IMR-90 (cell line): ENCODE data around the gene C13orf46. TPM values are rescaled to one million over a fixed set of nuclear protein-coding genes. Genes with fewer than 3 reads are reported as not detected.
A peak's percentile ranks its signal among the peaks of the same experiment; 100 is the strongest.

Source experiments
- ATAC-seq: fragments of 200-7000 bp; cut with Tn5 transposase; 2 replicates; pipeline ENCODE4 v1.9.1; 2020; ENCODE audit warnings: low read depth, mild to moderate bottlenecking, moderate library complexity
- BruUV-seq: library from RNA; stranded (reverse); fragments of 400-500 nt; replicated peaks from 2 replicates; lab custom pipeline; 2021; lab: Mats Ljungman, UMichigan
- CTCF ChIA-PET: fragments of 300-600 bp; formaldehyde crosslinking; extraction: SDS; loops from one replicate; lab custom pipeline; 2021; ENCODE audit warnings: antibody characterized with exemption; lab: Yijun Ruan, JAX
- POLR2A ChIA-PET: fragments of 300-600 bp; sonication (Branson Sonifier 250); formaldehyde crosslinking; loops from one replicate; lab custom pipeline; 2022; ENCODE audit warnings: antibody characterized with exemption; ENCODE audit not compliant: unreplicated experiment; lab: Charles Lee
- DNase-seq: peaks from one replicate; pipeline ENCODE4 v3.0.0; 2013
- H2AFZ ChIP-seq: replicated peaks from 2 replicates; pipeline ENCODE3; 2013; ENCODE audit warnings: low read length, mild to moderate bottlenecking; ENCODE audit not compliant: poor library complexity
- H2AK5ac ChIP-seq: 2 replicates; pipeline ENCODE4 v1.6.1; 2013; ENCODE audit warnings: low read depth, low read length, inconsistent platforms
- H2AK9ac ChIP-seq: replicated peaks from 2 replicates; pipeline ENCODE3; 2013; ENCODE audit warnings: mild to moderate bottlenecking, low read depth, low read length, moderate library complexity; ENCODE audit not compliant: poor library complexity
- H2BK120ac ChIP-seq: 2 replicates; pipeline ENCODE4 v1.6.1; 2013; ENCODE audit warnings: low read depth, low read length, inconsistent platforms
- H2BK15ac ChIP-seq: 3 replicates; pipeline ENCODE4 v1.6.1; 2013; ENCODE audit warnings: low read depth, low read length, inconsistent platforms
- H2BK20ac ChIP-seq: 2 replicates; pipeline ENCODE4 v1.6.1; 2013; ENCODE audit warnings: low read depth, mild to moderate bottlenecking, inconsistent platforms, low read length, moderate library complexity
- H2BK5ac ChIP-seq: 2 replicates; pipeline ENCODE4 v1.6.1; 2013; ENCODE audit warnings: mild to moderate bottlenecking, low read depth, low read length, inconsistent platforms; ENCODE audit not compliant: poor library complexity, severe bottlenecking
- H3K14ac ChIP-seq: replicated peaks from 2 replicates; pipeline ENCODE4 v1.6.1; 2013; ENCODE audit warnings: low read depth, low read length, inconsistent platforms
- H3K18ac ChIP-seq: 2 replicates; pipeline ENCODE4 v1.6.1; 2013; ENCODE audit warnings: low read depth, low read length, control low read depth
- H3K23ac ChIP-seq: 2 replicates; pipeline ENCODE4 v1.6.1; 2013; ENCODE audit warnings: low read depth, low read length, inconsistent platforms
- H3K27ac ChIP-seq: 2 replicates; pipeline ENCODE4 v1.5.1; 2013; ENCODE audit warnings: mild to moderate bottlenecking, control low read depth, low read length; ENCODE audit not compliant: insufficient read depth
- H3K27me3 ChIP-seq: 2 replicates; pipeline ENCODE4 v1.6.1; 2013; ENCODE audit warnings: low read length; ENCODE audit not compliant: control insufficient read depth, insufficient read depth
- H3K36me3 ChIP-seq: 2 replicates; pipeline ENCODE4 v1.6.1; 2013; ENCODE audit warnings: low read length, mixed read lengths; ENCODE audit not compliant: control insufficient read depth, insufficient read depth
- H3K4ac ChIP-seq: 2 replicates; pipeline ENCODE4 v1.6.1; 2013; ENCODE audit warnings: low read depth, low read length, inconsistent platforms
- H3K4me1 ChIP-seq: 2 replicates; pipeline ENCODE4 v1.6.1; 2013; ENCODE audit warnings: low read length, mixed read lengths; ENCODE audit not compliant: control insufficient read depth, insufficient read depth
- H3K4me2 ChIP-seq: 2 replicates; pipeline ENCODE4 v1.6.1; 2013; ENCODE audit warnings: low read depth, mild to moderate bottlenecking, control low read depth, low read length, moderate library complexity
- H3K4me3 ChIP-seq: 2 replicates; pipeline ENCODE4 v1.5.1; 2013; ENCODE audit warnings: low read depth, mild to moderate bottlenecking, control low read depth, low read length, moderate library complexity; ENCODE audit not compliant: insufficient read depth
- H3K56ac ChIP-seq: 2 replicates; pipeline ENCODE4 v1.6.1; 2013; ENCODE audit warnings: low read length, inconsistent platforms; ENCODE audit not compliant: insufficient read depth; ENCODE audit errors: extremely low read depth
- H3K79me1 ChIP-seq, 2 experiments: 2 replicates each; pipeline ENCODE4 v1.6.1; 2013; ENCODE audit warnings: low read length in 2 of 2, inconsistent platforms in 1 of 2, low read depth in 1 of 2
- H3K9ac ChIP-seq: 2 replicates; pipeline ENCODE4 v1.6.1; 2013; ENCODE audit warnings: low read depth, low read length, control low read depth
- H3K9me1 ChIP-seq: 2 replicates; pipeline ENCODE4 v1.6.1; 2013; ENCODE audit warnings: low read length, inconsistent platforms; ENCODE audit not compliant: insufficient read depth
- H3K9me3 ChIP-seq: 2 replicates; pipeline ENCODE4 v1.6.1; 2013; ENCODE audit warnings: low read length; ENCODE audit not compliant: control insufficient read depth, insufficient read depth
- H4K20me1 ChIP-seq: 2 replicates; pipeline ENCODE4 v1.6.1; 2013; ENCODE audit warnings: low read length, inconsistent platforms; ENCODE audit not compliant: insufficient read depth
- H4K5ac ChIP-seq: 2 replicates; pipeline ENCODE4 v1.6.1; 2013; ENCODE audit warnings: mild to moderate bottlenecking, low read depth, low read length, control low read depth
- H4K8ac ChIP-seq, 2 experiments: 2 replicates each; pipeline ENCODE4 v1.6.1; 2013; ENCODE audit warnings: low read depth in 2 of 2, low read length in 2 of 2, control low read depth in 1 of 2, inconsistent platforms in 1 of 2
- H4K91ac ChIP-seq: 2 replicates; pipeline ENCODE4 v1.6.1; 2013; ENCODE audit warnings: low read depth, low read length, inconsistent platforms; ENCODE audit not compliant: insufficient read depth
- CEBPB ChIP-seq: IDR thresholded peaks from 2 replicates; pipeline ENCODE4 v1.6.1; 2012; ENCODE audit warnings: low read depth, low read length, improper control_type of control experiment
- CHD1 ChIP-seq: IDR thresholded peaks from 2 replicates; pipeline ENCODE4 v1.6.1; 2012; ENCODE audit warnings: low read depth, low read length, improper control_type of control experiment
- CTCF ChIP-seq: conservative IDR thresholded peaks from 2 replicates; pipeline ENCODE4 v1.5.1; 2012; ENCODE audit warnings: mild to moderate bottlenecking, low read depth, low read length, improper control_type of control experiment
- ELK1 ChIP-seq: fragments of 150-350 bp; IDR thresholded peaks from 2 replicates; pipeline ENCODE4 v1.6.1; 2016; ENCODE audit warnings: low read depth, mild to moderate bottlenecking, low read length, moderate library complexity, borderline replicate concordance
- FOS ChIP-seq: fragments of 150-350 bp; IDR thresholded peaks from 2 replicates; pipeline ENCODE4 v1.6.1; 2016; ENCODE audit warnings: low read depth, low read length
- MAFK ChIP-seq: IDR thresholded peaks from 2 replicates; pipeline ENCODE4 v1.6.1; 2012; ENCODE audit warnings: low read depth, low read length, improper control_type of control experiment
- MAZ ChIP-seq: IDR thresholded peaks from 2 replicates; pipeline ENCODE4 v1.6.1; 2012; ENCODE audit warnings: low read depth, mild to moderate bottlenecking, low read length, improper control_type of control experiment, moderate library complexity, borderline replicate concordance
- MXI1 ChIP-seq: IDR thresholded peaks from 2 replicates; pipeline ENCODE4 v1.6.1; 2012; ENCODE audit warnings: low read depth, mild to moderate bottlenecking, low read length, moderate library complexity, borderline replicate concordance
- NFE2L2 ChIP-seq: fragments of 150-350 bp; IDR thresholded peaks from 2 replicates; pipeline ENCODE4 v1.6.1; 2016; ENCODE audit warnings: low read depth, mild to moderate bottlenecking, low read length
- POLR2A ChIP-seq: IDR thresholded peaks from 2 replicates; pipeline ENCODE4 v1.6.1; 2012; ENCODE audit warnings: mild to moderate bottlenecking, low read depth, low read length
- RFX5 ChIP-seq: IDR thresholded peaks from 2 replicates; pipeline ENCODE4 v1.8.0; 2012; ENCODE audit warnings: low read depth, mild to moderate bottlenecking, low read length, moderate library complexity
- SMC3 ChIP-seq: fragments of 150-350 bp; IDR thresholded peaks from 2 replicates; pipeline ENCODE4 v1.6.1; 2016; ENCODE audit warnings: low read depth, mild to moderate bottlenecking, antibody characterized with exemption, low read length, moderate library complexity
- USF2 ChIP-seq: fragments of 150-350 bp; IDR thresholded peaks from 2 replicates; pipeline ENCODE4 v1.6.1; 2017; ENCODE audit warnings: mild to moderate bottlenecking, antibody characterized with exemption, low read length, low read depth
- WGBS, 2 experiments: methylation state at CpG; one replicate each; pipeline versions ENCODE4 v1.1.5 to v1.1.7; 2013; ENCODE audit warnings: missing lambda C conversion rate in 2 of 2; ENCODE audit not compliant: insufficient read length in 1 of 2; ENCODE audit errors: extremely low coverage in 2 of 2; 5-methylcytosine and 5-hydroxymethylcytosine counted together
- dilution Hi-C: fragments of 300-500 bp; cut with HindIII; formaldehyde crosslinking; loops from one replicate; pipeline ENCODE4 v1.14.3; 2018; ENCODE audit warnings: low sequenced_read_pairs; ENCODE audit not compliant: unreplicated experiment
- in situ Hi-C: fragments of 300-500 bp; cut with MboI; formaldehyde crosslinking; loops from 3 replicates; pipeline ENCODE4 v1.14.3; 2019; ENCODE audit warnings: low sequenced_read_pairs, inconsistent platforms, mixed read lengths
- intact Hi-C: fragments of 100-400 bp; cut with micrococcal nuclease; formaldehyde crosslinking; loops from 2 replicates; pipeline ENCODE4 v1.10.0; 2022
- polyA plus RNA-seq, 3 experiments: library from polyadenylated mRNA; depleted of rRNA; stranded (reverse); fragments of >200 nt; gene quantifications; 2 replicates each; pipeline ENCODE4 v1.2.3, GENCODE V29; 2012; ENCODE audit warnings: low replicate concordance in 1 of 3
- total RNA-seq: library from RNA; depleted of rRNA; stranded (reverse); fragments of >200 nt; gene quantifications from 2 replicates; pipeline ENCODE4 v1.2.3, GENCODE V29; 2012

C13orf46 gene
- total and polyA plus RNA-seq, 2 of the 4 experiments (the other 2 are of a cell fraction) = under 0.01 to 2.1 TPM

GRCh38 chr13:113918580-113918979, 55.3 kb downstream of the C13orf46 start:
- Histone ChIP-seq H2BK5ac (no peak overlapping the region), H2AK9ac (peak overlapping the region; percentile 81), H3K4me2 (no peak overlapping the region), H4K5ac (no peak overlapping the region), H3K56ac (no peak overlapping the region), H3K9me1 (peaks cover 19% of the 10 kb centered on the region), H4K20me1 (no peaks in the 10 kb centered on the region), H3K4me1 (peaks cover 11% of the 10 kb centered on the region), H2BK20ac (0 out of 2 replicates have a peak overlapping the region, but pooled peaks have one; percentile 50), H2AK5ac (peak overlapping the region; percentile 70), H2BK120ac (peak overlapping the region; percentile 61), H3K9me3 (peaks cover 15% of the 10 kb centered on the region), H2BK15ac (no peak overlapping the region), H4K8ac (peak overlapping the region in 1 of 2 experiments; percentile 15; a peak in 1 of 4 replicates), H3K23ac (no peak overlapping the region), H3K36me3 (no peaks in the 10 kb centered on the region; the same call in 1 of the 2 replicates), H4K91ac (peak overlapping the region; percentile 68; the same call in 1 of the 2 replicates), H3K4me3 (no peak overlapping the region), H3K18ac (no peak overlapping the region), H3K27me3 (no peaks in the 10 kb centered on the region), H3K14ac (peak overlapping the region; percentile 58; the same call in 1 of the 2 replicates), H3K4ac (peak overlapping the region; percentile 65; the same call in 1 of the 2 replicates), H3K27ac (no peak overlapping the region; the same call in 1 of the 2 replicates), H3K79me1 (peaks cover 0 to 29% of the 10 kb centered on the region in 2 experiments; a peak in 2 of 4 replicates), H3K9ac (no peak overlapping the region), H2AFZ (no peak overlapping the region)
- in situ Hi-C loops (no loop called here), dilution Hi-C loops (no loop called here), intact Hi-C loops (no loop called here)
- CTCF ChIA-PET = no interaction called here
- 92% methylated on average over 7 of the region's 10 CpGs; no CpG with 5 or more reads in 1 of the 2 experiments for WGBS, 2 experiments
- DNase-seq = no peak
- POLR2A ChIA-PET = no interaction called here
- TF ChIP-seq MXI1 (no peak), NFE2L2 (no peak), USF2 (no peak), CEBPB (no peak), FOS (no peak), ELK1 (no peak), CTCF (no peak), MAFK (no peak), RFX5 (no peak), CHD1 (no peak), POLR2A (no peak), MAZ (no peak), SMC3 (no peak)
- no peak for ATAC-seq
- BruUV-seq = no TSS peak
